PFSK-1 (cell line): ENCODE data around the gene PRRX1.
A peak's percentile ranks its signal among the peaks of the same experiment; 100 is the strongest.

Source experiments
- FOXP2 ChIP-seq: optimal IDR thresholded peaks from 2 replicates; pipeline ENCODE3; 2011; ENCODE audit warnings: borderline replicate concordance, control low read depth, inconsistent platforms; ENCODE audit not compliant: insufficient read depth; ENCODE audit errors: extremely low read length, extremely low read depth
- POLR2AphosphoS5 ChIP-seq: IDR thresholded peaks from 2 replicates; pipeline ENCODE4 v1.6.1; 2012; ENCODE audit warnings: low read depth, mild to moderate bottlenecking, control low read depth, low read length, moderate library complexity
- REST ChIP-seq, 2 experiments: IDR thresholded peaks; 2 replicates each; pipeline versions ENCODE4 v1.6.1 to v1.8.0; 2011 to 2012; ENCODE audit warnings: low read depth in 2 of 2, low read length in 2 of 2, control low read depth in 1 of 2, inconsistent platforms in 1 of 2, mild to moderate bottlenecking in 1 of 2, moderate library complexity in 1 of 2; ENCODE audit not compliant: insufficient read depth in 1 of 2
- TAF1 ChIP-seq: IDR thresholded peaks from 2 replicates; pipeline ENCODE4 v1.6.1; 2012; ENCODE audit warnings: low read length, control low read depth, borderline replicate concordance; ENCODE audit not compliant: insufficient read depth

GRCh38 chr1:170664093-170664827 is at the start of gene PRRX1:
- TF ChIP-seq REST (IDR thresholded peaks at IDR 0.05; ENCODE audit: insufficient read depth in 1 of 2, low read depth in 2 of 2, low read length in 2 of 2) (no peak), POLR2AphosphoS5 (no peak), TAF1 (no peak), FOXP2 (peak; percentile 13)
